NB4 (cell line): ENCODE results near the gene GNAT1.

Experiments used
- MYC ChIP-seq: IDR thresholded peaks from 2 replicates; pipeline ENCODE4 v1.6.1; 2011; ENCODE audit warnings: low read depth, low read length
- POLR2A ChIP-seq: IDR thresholded peaks from 2 replicates; pipeline ENCODE4 v1.6.1; 2011; ENCODE audit warnings: mild to moderate bottlenecking; ENCODE audit not compliant: insufficient read length; ENCODE audit errors: extremely low read depth
- TF ChIP-seq, protein P1 (sequence below): IDR thresholded peaks from one replicate; pipeline ENCODE4 v1.5.1; 2012; ENCODE audit warnings: low read depth, low read length

DNA sequence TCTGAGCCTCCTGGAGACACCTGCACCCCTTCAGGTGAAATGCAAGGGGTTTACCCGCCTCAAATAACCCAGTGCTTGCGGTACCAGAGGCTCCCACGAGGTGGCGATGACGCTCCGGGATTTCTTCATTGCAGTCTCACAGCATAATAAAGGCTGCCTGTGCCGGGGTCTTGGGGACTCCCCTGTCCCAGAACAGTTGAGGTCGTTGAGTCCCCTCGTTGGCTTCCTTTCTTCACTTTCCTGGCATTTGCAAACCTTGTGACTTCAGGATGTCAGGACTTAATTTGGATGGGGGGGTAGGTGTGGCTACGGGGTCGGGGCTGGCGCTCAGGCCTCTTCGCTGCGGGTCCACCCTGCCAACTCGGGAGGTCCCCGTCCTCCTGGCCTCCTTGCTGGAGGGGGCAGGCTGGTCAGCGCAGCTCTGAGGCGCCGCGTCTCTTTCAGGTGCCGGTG lies 1.3 kb downstream of the GNAT1 start:
- TF ChIP-seq, protein P1, sequence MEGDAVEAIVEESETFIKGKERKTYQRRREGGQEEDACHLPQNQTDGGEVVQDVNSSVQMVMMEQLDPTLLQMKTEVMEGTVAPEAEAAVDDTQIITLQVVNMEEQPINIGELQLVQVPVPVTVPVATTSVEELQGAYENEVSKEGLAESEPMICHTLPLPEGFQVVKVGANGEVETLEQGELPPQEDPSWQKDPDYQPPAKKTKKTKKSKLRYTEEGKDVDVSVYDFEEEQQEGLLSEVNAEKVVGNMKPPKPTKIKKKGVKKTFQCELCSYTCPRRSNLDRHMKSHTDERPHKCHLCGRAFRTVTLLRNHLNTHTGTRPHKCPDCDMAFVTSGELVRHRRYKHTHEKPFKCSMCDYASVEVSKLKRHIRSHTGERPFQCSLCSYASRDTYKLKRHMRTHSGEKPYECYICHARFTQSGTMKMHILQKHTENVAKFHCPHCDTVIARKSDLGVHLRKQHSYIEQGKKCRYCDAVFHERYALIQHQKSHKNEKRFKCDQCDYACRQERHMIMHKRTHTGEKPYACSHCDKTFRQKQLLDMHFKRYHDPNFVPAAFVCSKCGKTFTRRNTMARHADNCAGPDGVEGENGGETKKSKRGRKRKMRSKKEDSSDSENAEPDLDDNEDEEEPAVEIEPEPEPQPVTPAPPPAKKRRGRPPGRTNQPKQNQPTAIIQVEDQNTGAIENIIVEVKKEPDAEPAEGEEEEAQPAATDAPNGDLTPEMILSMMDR: peak; percentile 95
- TF ChIP-seq POLR2A: no peak
- TF ChIP-seq MYC: no peak
